ENCODE data around the gene KCNQ1. TPM values are rescaled to one million over a fixed set of nuclear protein-coding genes. Genes with fewer than 3 reads are reported as not detected.

Gene KCNQ1
- total and polyA plus RNA-seq, 2 donors (not counting 3 experiments of a cell fraction or from before 2014, with no cell fraction given) = 0.07 to 0.09 TPM

DNA sequence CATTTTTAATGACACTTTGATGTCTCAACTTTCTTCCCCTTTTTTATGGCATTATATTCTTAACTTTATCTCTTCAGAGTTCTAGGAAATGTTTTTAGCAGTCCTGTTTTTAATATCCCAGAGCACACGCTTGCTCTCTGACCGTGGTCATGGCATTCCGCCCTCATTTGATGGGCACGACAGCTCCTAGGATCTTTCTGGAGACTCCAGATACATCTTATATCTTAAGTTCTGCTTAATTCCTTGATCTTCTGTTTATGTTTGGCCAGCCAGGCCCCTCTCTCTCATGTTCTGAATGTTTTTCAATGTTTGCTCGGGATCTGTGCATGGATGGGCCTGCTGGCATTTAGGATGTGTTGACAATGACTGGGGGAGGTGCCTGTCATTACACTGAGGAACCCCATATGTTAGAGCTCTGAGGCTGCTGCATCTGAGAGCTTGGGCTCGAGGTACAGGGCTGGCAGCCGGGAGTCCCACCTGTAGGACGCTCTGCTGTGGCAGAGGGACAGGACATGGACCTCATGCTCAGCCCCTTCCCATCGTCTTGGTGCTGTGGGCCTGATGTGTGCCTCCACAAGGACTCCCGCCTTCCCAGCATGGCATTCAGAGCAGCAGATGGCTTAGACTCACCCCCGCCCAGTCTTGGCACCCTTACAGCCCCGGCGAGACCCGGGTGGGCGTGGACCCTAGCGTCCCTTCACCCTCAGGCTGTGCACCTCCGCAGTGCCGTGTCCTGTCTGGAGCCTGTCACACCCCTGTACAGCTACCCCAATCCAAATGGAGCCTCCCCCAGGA lies 365.8 kb downstream of the KCNQ1 start:
- H3K36me3 ChIP-seq (ENCODE audit: control insufficient read depth in 2 of 2, extremely low read depth in 1 of 2, insufficient read depth in 2 of 2, low read length in 2 of 2) = no peaks in the 10 kb centered on the region
- ChIA-PET CTCF (no interaction called here), POLR2A (no interaction called here)
- no peak overlapping the region for H2AFZ ChIP-seq (ENCODE audit: low read depth, low read length)
- H3K27ac ChIP-seq (ENCODE audit: insufficient read depth, low read depth, low read length) = no peak overlapping the region
- H3K4me3 ChIP-seq (replicated peaks in 1 of 3; ENCODE audit: insufficient read depth in 1 of 3, low read depth in 1 of 3, low read length in 3 of 3) = no peak overlapping the region
- dilution Hi-C loops (cut with MboI; ENCODE audit: extremely low pct_ligation_motif_present, low sequenced_read_pairs) (no loop called here), intact Hi-C loops (cut with micrococcal nuclease) (no loop called here)
- TF ChIP-seq JUN (IDR thresholded peaks at IDR 0.05; ENCODE audit: borderline replicate concordance, insufficient read depth, insufficient read length, low read depth) = no peak
- TF ChIP-seq POLR2A (IDR thresholded peaks at IDR 0.05; ENCODE audit: low read depth, low read length) = no peak
- TF ChIP-seq CTCF (IDR thresholded peaks at IDR 0.05; ENCODE audit: extremely low read depth in 1 of 2, insufficient read depth in 1 of 2, low read depth in 1 of 2, low read length in 2 of 2) = no peak
- no peak for TF ChIP-seq MYC (IDR thresholded peaks at IDR 0.05; ENCODE audit: low read depth, low read length)
- TF ChIP-seq GATA2 (IDR thresholded peaks at IDR 0.05; ENCODE audit: insufficient read depth, insufficient read length, low read depth, low read length) = no peak
- no peak for TF ChIP-seq FOS (IDR thresholded peaks at IDR 0.05; ENCODE audit: borderline replicate concordance, insufficient read depth, low read length)
- no peak for TF ChIP-seq POLR2AphosphoS5 (IDR thresholded peaks at IDR 0.05; ENCODE audit: insufficient read depth, low read depth, low read length)
- no peak for TF ChIP-seq EZH2 (IDR thresholded peaks at IDR 0.05; ENCODE audit: borderline replicate concordance, low read depth, low read length, severe bottlenecking)
- TF ChIP-seq, protein P1, sequence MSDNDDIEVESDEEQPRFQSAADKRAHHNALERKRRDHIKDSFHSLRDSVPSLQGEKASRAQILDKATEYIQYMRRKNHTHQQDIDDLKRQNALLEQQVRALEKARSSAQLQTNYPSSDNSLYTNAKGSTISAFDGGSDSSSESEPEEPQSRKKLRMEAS (IDR thresholded peaks at IDR 0.05; ENCODE audit: insufficient read depth, insufficient read length) = no peak
- H3K27me3 ChIP-seq (ENCODE audit: control insufficient read depth in 2 of 2, insufficient read depth in 2 of 2, low read length in 2 of 2) = peaks cover 13 to 15% of the 10 kb centered on the region in 2 experiments
- no peak for DNase-seq (ENCODE audit: low read depth, low spot score)
- FAIRE-seq = no peak
- H3K9me3 ChIP-seq (replicated peaks; ENCODE audit: control insufficient read depth, insufficient read depth, low read length) = no peaks in the 10 kb centered on the region
- no peak overlapping the region for H3K4me2 ChIP-seq (ENCODE audit: insufficient read depth, low read length)
- no peaks in the 10 kb centered on the region for H3K9me1 ChIP-seq (replicated peaks; ENCODE audit: control insufficient read depth, extremely low read depth, insufficient read depth, low read length)
- no peak overlapping the region for H3K9ac ChIP-seq (replicated peaks; ENCODE audit: extremely low read depth, insufficient read depth, low read length)
- no TSS peak for BruUV-seq (replicated peaks)
- no peaks in the 10 kb centered on the region for H4K20me1 ChIP-seq (replicated peaks; ENCODE audit: control insufficient read depth, extremely low read depth, insufficient read depth, low read length)
- H3K4me1 ChIP-seq (ENCODE audit: control insufficient read depth, extremely low read depth, insufficient read depth, low read length) = peaks cover 3% of the 10 kb centered on the region
- no peaks in the 10 kb centered on the region for H3K79me2 ChIP-seq (ENCODE audit: control insufficient read depth, insufficient read depth, low read length)
